ENCODE measurements around the gene HIVEP3.

HIVEP3 gene

GRCh38 chr1:41699861-41700248, 218.9 kb downstream of the HIVEP3 start:
- Histone ChIP-seq H3K4me3 (ENCODE audit: low read length in 2 of 2) (no peak overlapping the region), H2AK5ac (ENCODE audit: low read depth, low read length) (no peak overlapping the region), H3K27me3 (ENCODE audit: control insufficient read depth in 3 of 3, insufficient read depth in 3 of 3, low read depth in 1 of 3, low read length in 3 of 3) (no peaks in the 10 kb centered on the region), H3K23ac (ENCODE audit: low read depth, low read length, poor library complexity) (no peak overlapping the region), H4K8ac (ENCODE audit: low read depth, low read length) (no peak overlapping the region), H3K4me2 (ENCODE audit: insufficient read depth, low read length, poor library complexity, severe bottlenecking) (no peak overlapping the region), H3K4me1 (ENCODE audit: control insufficient read depth in 2 of 2, insufficient read depth in 1 of 2, low read depth in 1 of 2, low read length in 2 of 2) (no peaks in the 10 kb centered on the region), H3K18ac (ENCODE audit: low read length) (no peak overlapping the region), H2BK12ac (ENCODE audit: low read length) (no peak overlapping the region), H2BK15ac (ENCODE audit: low read length) (no peak overlapping the region), H2BK5ac (ENCODE audit: low read length) (no peak overlapping the region), H4K91ac (ENCODE audit: low read depth, low read length, poor library complexity) (no peak overlapping the region), H3K4ac (ENCODE audit: low read length) (no peak overlapping the region), H2AFZ (ENCODE audit: low read length) (no peak overlapping the region), H3K9me3 (replicated peaks in 1 of 2; ENCODE audit: control insufficient read depth in 2 of 2, insufficient read depth in 1 of 2, low read depth in 1 of 2, low read length in 2 of 2) (no peaks in the 10 kb centered on the region), H3K27ac (replicated peaks; ENCODE audit: low read length) (no peak overlapping the region), H3K36me3 (replicated peaks in 1 of 2; ENCODE audit: control insufficient read depth in 2 of 2, insufficient read depth in 2 of 2, low read length in 2 of 2) (no peaks in the 10 kb centered on the region), H3K14ac (ENCODE audit: low read length) (no peak overlapping the region), H3K9ac (ENCODE audit: low read depth, low read length, poor library complexity) (no peak overlapping the region), H2BK120ac (ENCODE audit: low read depth, low read length) (no peak overlapping the region), H3K79me1 (ENCODE audit: low read depth, low read length) (no peaks in the 10 kb centered on the region)
- WGBS, 2 donors (ENCODE audit: extremely low coverage in 2 of 2, insufficient read length in 2 of 2, insufficient replicate concordance in 1 of 2) = no CpG with 5 or more reads among the region's 6 CpGs
- no peak for DNase-seq (ENCODE audit: low spot score)

DNA sequence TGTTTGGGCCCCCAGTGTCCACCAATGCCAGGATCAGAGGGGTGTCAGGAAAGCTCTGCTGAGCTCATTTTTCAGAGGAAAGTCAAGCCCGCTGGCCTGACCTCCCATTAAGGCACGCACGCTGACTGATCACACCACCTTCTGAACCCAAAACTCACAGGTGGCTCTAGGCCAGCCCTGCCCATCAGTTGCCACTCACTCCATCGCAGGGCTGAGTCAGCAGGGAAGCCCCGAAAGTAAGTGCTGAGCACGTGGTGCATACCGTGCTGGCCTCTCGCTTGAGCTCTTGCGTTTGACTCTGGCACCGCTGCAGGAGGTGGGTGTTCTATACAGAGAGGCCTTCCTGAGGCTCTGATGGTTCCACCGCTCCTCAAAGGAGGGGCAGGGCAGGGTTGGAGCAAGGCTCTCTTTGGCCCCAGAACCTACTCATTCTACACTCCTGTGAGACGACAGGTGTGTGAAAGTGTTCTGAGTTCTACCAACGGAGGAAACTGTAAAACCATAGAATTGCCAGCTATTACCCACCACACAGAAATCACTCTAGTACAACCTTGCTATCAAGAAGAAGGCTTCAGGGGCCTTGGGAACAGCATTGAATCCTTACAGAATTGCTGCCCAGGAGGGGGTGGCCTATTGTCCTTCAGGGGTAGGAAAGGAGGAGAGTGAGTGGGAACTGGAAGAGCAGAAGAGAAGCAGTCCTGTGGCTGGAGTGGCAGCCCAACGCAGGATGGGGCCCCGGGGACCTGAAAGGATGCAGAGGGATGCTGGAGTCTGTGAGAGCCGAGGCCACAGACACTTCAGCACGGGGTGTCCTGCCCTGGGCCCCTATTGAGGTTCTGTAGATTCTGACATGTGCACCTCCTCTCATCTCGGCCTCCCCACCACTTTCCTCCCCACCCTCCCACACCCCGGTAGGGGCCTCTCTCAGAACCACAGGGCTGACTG, 219.5 kb downstream of the HIVEP3 start:
- Histone ChIP-seq H2BK12ac (ENCODE audit: low read length) (no peak overlapping the region), H3K4me3 (ENCODE audit: low read length in 2 of 2) (no peak overlapping the region), H3K36me3 (replicated peaks in 1 of 2; ENCODE audit: control insufficient read depth in 2 of 2, insufficient read depth in 2 of 2, low read length in 2 of 2) (no peaks in the 10 kb centered on the region), H3K4me1 (ENCODE audit: control insufficient read depth in 2 of 2, insufficient read depth in 1 of 2, low read depth in 1 of 2, low read length in 2 of 2) (no peaks in the 10 kb centered on the region), H3K27ac (replicated peaks; ENCODE audit: low read length) (no peak overlapping the region), H4K8ac (ENCODE audit: low read depth, low read length) (no peak overlapping the region), H3K14ac (ENCODE audit: low read length) (peak overlapping the region; percentile 73), H2BK15ac (ENCODE audit: low read length) (no peak overlapping the region), H3K79me1 (ENCODE audit: low read depth, low read length) (no peaks in the 10 kb centered on the region), H3K4ac (ENCODE audit: low read length) (no peak overlapping the region), H4K91ac (ENCODE audit: low read depth, low read length, poor library complexity) (no peak overlapping the region), H2AK5ac (ENCODE audit: low read depth, low read length) (no peak overlapping the region), H3K23ac (ENCODE audit: low read depth, low read length, poor library complexity) (no peak overlapping the region), H2BK5ac (ENCODE audit: low read length) (no peak overlapping the region), H3K18ac (ENCODE audit: low read length) (no peak overlapping the region), H3K9ac (ENCODE audit: low read depth, low read length, poor library complexity) (peak overlapping the region; percentile 6), H3K9me3 (replicated peaks in 1 of 2; ENCODE audit: control insufficient read depth in 2 of 2, insufficient read depth in 1 of 2, low read depth in 1 of 2, low read length in 2 of 2) (no peaks in the 10 kb centered on the region), H3K4me2 (ENCODE audit: insufficient read depth, low read length, poor library complexity, severe bottlenecking) (no peak overlapping the region), H2AFZ (ENCODE audit: low read length) (no peak overlapping the region), H3K27me3 (ENCODE audit: control insufficient read depth in 3 of 3, insufficient read depth in 3 of 3, low read depth in 1 of 3, low read length in 3 of 3) (no peaks in the 10 kb centered on the region), H2BK120ac (ENCODE audit: low read depth, low read length) (no peak overlapping the region)
- no peak for DNase-seq (ENCODE audit: low spot score)
- WGBS, 2 donors (ENCODE audit: extremely low coverage in 2 of 2, insufficient read length in 2 of 2, insufficient replicate concordance in 1 of 2) = no CpG with 5 or more reads among the region's 19 CpGs

- no peaks in the 10 kb centered on the region for H3K9me3 ChIP-seq (replicated peaks in 1 of 2; ENCODE audit: control insufficient read depth in 2 of 2, insufficient read depth in 1 of 2, low read depth in 1 of 2, low read length in 2 of 2)
- H3K4me3 ChIP-seq (ENCODE audit: low read length in 2 of 2) = no peak overlapping the region
Measured at GRCh38 chr1:41696381-41696780, 222.3 kb downstream of the HIVEP3 start.

GRCh38 chr1:41695118-41695745, 223.5 kb downstream of the HIVEP3 start:
- H2BK12ac ChIP-seq (ENCODE audit: low read length) = no peak overlapping the region
- WGBS, 2 donors (ENCODE audit: extremely low coverage in 2 of 2, insufficient read length in 2 of 2, insufficient replicate concordance in 1 of 2) = no CpG with 5 or more reads among the region's 3 CpGs

More at GRCh38 chr1:41696381-41696780, 222.3 kb downstream of the HIVEP3 start:
- Histone ChIP-seq H3K4ac (ENCODE audit: low read length) (no peak overlapping the region), H3K79me1 (ENCODE audit: low read depth, low read length) (no peaks in the 10 kb centered on the region), H3K4me1 (ENCODE audit: control insufficient read depth in 2 of 2, insufficient read depth in 1 of 2, low read depth in 1 of 2, low read length in 2 of 2) (no peaks in the 10 kb centered on the region), H3K27ac (replicated peaks; ENCODE audit: low read length) (no peak overlapping the region), H3K36me3 (replicated peaks in 1 of 2; ENCODE audit: control insufficient read depth in 2 of 2, insufficient read depth in 2 of 2, low read length in 2 of 2) (no peaks in the 10 kb centered on the region), H3K23ac (ENCODE audit: low read depth, low read length, poor library complexity) (no peak overlapping the region), H2BK15ac (ENCODE audit: low read length) (no peak overlapping the region), H2AK5ac (ENCODE audit: low read depth, low read length) (no peak overlapping the region), H2BK5ac (ENCODE audit: low read length) (no peak overlapping the region), H3K27me3 (ENCODE audit: control insufficient read depth in 3 of 3, insufficient read depth in 3 of 3, low read depth in 1 of 3, low read length in 3 of 3) (no peaks in the 10 kb centered on the region), H4K91ac (ENCODE audit: low read depth, low read length, poor library complexity) (no peak overlapping the region), H3K18ac (ENCODE audit: low read length) (no peak overlapping the region), H3K9ac (ENCODE audit: low read depth, low read length, poor library complexity) (no peak overlapping the region), H2AFZ (ENCODE audit: low read length) (no peak overlapping the region), H3K14ac (ENCODE audit: low read length) (no peak overlapping the region), H2BK120ac (ENCODE audit: low read depth, low read length) (no peak overlapping the region), H3K4me2 (ENCODE audit: insufficient read depth, low read length, poor library complexity, severe bottlenecking) (no peak overlapping the region), H4K8ac (ENCODE audit: low read depth, low read length) (no peak overlapping the region), H2BK12ac (ENCODE audit: low read length) (no peak overlapping the region)
- no CpG with 5 or more reads among the region's 9 CpGs for WGBS, 2 donors (ENCODE audit: extremely low coverage in 2 of 2, insufficient read length in 2 of 2, insufficient replicate concordance in 1 of 2)
- DNase-seq (ENCODE audit: low spot score) = no peak

More at GRCh38 chr1:41695118-41695745, 223.5 kb downstream of the HIVEP3 start:
- H3K4me1 ChIP-seq (ENCODE audit: control insufficient read depth in 2 of 2, insufficient read depth in 1 of 2, low read depth in 1 of 2, low read length in 2 of 2) = no peaks in the 10 kb centered on the region
- H2BK15ac ChIP-seq (ENCODE audit: low read length) = no peak overlapping the region
- no peak overlapping the region for H3K23ac ChIP-seq (ENCODE audit: low read depth, low read length, poor library complexity)
- no peak overlapping the region for H4K8ac ChIP-seq (ENCODE audit: low read depth, low read length)
- no peaks in the 10 kb centered on the region for H3K36me3 ChIP-seq (replicated peaks in 1 of 2; ENCODE audit: control insufficient read depth in 2 of 2, insufficient read depth in 2 of 2, low read length in 2 of 2)
- H4K91ac ChIP-seq (ENCODE audit: low read depth, low read length, poor library complexity) = no peak overlapping the region
- no peak overlapping the region for H3K27ac ChIP-seq (replicated peaks; ENCODE audit: low read length)
- H2AK5ac ChIP-seq (ENCODE audit: low read depth, low read length) = no peak overlapping the region
- no peak overlapping the region for H3K4ac ChIP-seq (ENCODE audit: low read length)
- no peak overlapping the region for H3K4me2 ChIP-seq (ENCODE audit: insufficient read depth, low read length, poor library complexity, severe bottlenecking)
- H3K79me1 ChIP-seq (ENCODE audit: low read depth, low read length) = no peaks in the 10 kb centered on the region
- H3K18ac ChIP-seq (ENCODE audit: low read length) = no peak overlapping the region
- H3K27me3 ChIP-seq (ENCODE audit: control insufficient read depth in 3 of 3, insufficient read depth in 3 of 3, low read depth in 1 of 3, low read length in 3 of 3) = no peaks in the 10 kb centered on the region
- H3K14ac ChIP-seq (ENCODE audit: low read length) = no peak overlapping the region
- no peak for DNase-seq (ENCODE audit: low spot score)
- no peak overlapping the region for H3K9ac ChIP-seq (ENCODE audit: low read depth, low read length, poor library complexity)
- H2AFZ ChIP-seq (ENCODE audit: low read length) = no peak overlapping the region
- H2BK5ac ChIP-seq (ENCODE audit: low read length) = no peak overlapping the region
- no peak overlapping the region for H2BK120ac ChIP-seq (ENCODE audit: low read depth, low read length)
- no peaks in the 10 kb centered on the region for H3K9me3 ChIP-seq (replicated peaks in 1 of 2; ENCODE audit: control insufficient read depth in 2 of 2, insufficient read depth in 1 of 2, low read depth in 1 of 2, low read length in 2 of 2)
- no peak overlapping the region for H3K4me3 ChIP-seq (ENCODE audit: low read length in 2 of 2)
